Activated CD4-positive, alpha-beta T cell treated with anti-CD3 and anti-CD28 coated beads, Interleukin-10, Interleukin-2, amounts not matched to agents 100 ng/mL and 50 ng/mL, durations not matched to agents 16 hours and 8 hours (primary cell): Measurements from ENCODE around the gene PDE6G.
"Not testable (repeated sequence)": the region's sequence is repeated elsewhere in the genome, so short reads cannot be mapped to it uniquely, and the experiment has no call there.

Source experiments
- DNase-seq: peaks from one replicate; pipeline ENCODE4 v3.0.0-alpha.2; 2020

Gene PDE6G

GRCh38 chr17:81621494-81622130, 34.7 kb downstream of the PDE6G start:
- DNase-seq: no peak

GRCh38 chr17:81618307-81618706, 38.0 kb downstream of the PDE6G start:
- not testable (repeated sequence) for DNase-seq

- DNase-seq: no peak
Observed at GRCh38 chr17:81616877-81617276, 39.5 kb downstream of the PDE6G start.

- peak; percentile 25 for DNase-seq
Observed at GRCh38 chr17:81615401-81615930, 40.9 kb downstream of the PDE6G start.

- DNase-seq: no peak
Observed at GRCh38 chr17:81612172-81612970, 44.0 kb downstream of the PDE6G start.

- no peak for DNase-seq
Observed at GRCh38 chr17:81609541-81610311, 46.6 kb downstream of the PDE6G start.

- DNase-seq: no peak
Observed at GRCh38 chr17:81608605-81609004, 47.7 kb downstream of the PDE6G start.

GRCh38 chr17:81608082-81608481, 48.3 kb downstream of the PDE6G start:
- DNase-seq: peak; percentile 32

- no peak for DNase-seq
Observed at GRCh38 chr17:81607431-81607830, 48.9 kb downstream of the PDE6G start.

- no peak for DNase-seq
Observed at GRCh38 chr17:81603846-81604610, 52.3 kb downstream of the PDE6G start.

GRCh38 chr17:81601525-81602120, 54.7 kb downstream of the PDE6G start:
- DNase-seq: peak; percentile 73
